Stimulated activated CD8-positive, alpha-beta memory T cell treated with anti-CD3 and anti-CD28 coated beads, Interleukin-7, amount 100 ng/mL, for 24 hours (primary cell): Measurements from ENCODE around the gene NUP62CL.
A peak's percentile ranks its signal among the peaks of the same experiment; 100 is the strongest.
"Not testable (repeated sequence)": the region's sequence is repeated elsewhere in the genome, so short reads cannot be mapped to it uniquely, and the experiment has no call there.

Experiments
- DNase-seq: peaks from one replicate; pipeline ENCODE4 v3.0.0-alpha.2; 2020; ENCODE audit warnings: low read depth

Gene NUP62CL, protein sequence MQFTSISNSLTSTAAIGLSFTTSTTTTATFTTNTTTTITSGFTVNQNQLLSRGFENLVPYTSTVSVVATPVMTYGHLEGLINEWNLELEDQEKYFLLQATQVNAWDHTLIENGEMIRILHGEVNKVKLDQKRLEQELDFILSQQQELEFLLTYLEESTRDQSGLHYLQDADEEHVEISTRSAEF

DNA sequence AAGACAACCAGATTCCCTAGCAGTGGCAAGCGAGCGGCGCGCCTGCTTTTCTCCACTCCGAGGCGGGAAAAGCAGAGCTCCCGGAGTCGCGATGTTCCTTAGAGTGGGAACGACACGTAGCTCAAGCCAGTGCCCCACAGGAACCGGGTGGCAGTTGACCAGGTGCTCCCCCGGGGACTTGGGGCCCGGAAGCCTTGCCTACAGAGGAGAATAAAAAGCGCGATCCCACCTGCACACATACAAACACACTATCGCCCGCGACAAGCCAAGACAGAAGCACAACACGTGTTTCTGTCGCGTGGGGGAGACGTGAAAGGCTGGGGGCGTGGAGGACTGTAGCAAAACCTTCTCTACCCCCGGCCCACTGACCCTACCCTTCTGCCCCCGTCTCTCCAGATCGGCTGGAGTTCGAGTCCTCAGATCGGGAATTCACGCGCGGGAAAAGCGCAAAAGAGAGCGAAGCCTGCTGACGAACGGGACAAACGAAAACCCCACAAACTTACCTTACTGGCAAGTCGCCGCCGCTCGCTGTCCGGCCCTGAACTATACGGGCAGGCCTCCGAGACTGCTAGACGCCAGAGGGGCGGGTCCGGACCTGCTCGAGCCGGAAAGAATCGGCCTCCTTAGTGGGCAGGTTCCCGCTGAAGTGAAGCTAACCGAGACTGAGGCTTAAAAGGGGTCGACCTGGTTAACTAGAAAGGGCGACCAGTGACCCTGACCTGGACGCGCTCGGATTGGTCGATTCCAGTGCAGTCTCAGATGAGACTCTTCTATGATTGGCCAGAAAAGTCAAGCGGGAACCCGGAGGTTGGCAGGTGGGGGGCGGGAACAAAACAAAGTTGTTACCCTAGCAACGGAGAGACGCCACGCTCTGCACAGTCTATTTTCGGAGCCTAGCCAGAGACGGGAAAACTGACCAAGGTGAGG, at the start of gene NUP62CL, which contains the start of gene DNAAF6:
Gene NUP62CL (minus strand): TSS at position 664 of the 927 bp plus-strand sequence. CDS start 31,287 bp downstream, outside the sequence.
Gene DNAAF6 (plus strand): TSS at position 842 of the 927 bp plus-strand sequence. CDS start 6,265 bp downstream, outside the sequence.
- DNase-seq = peak; percentile 15

DNA sequence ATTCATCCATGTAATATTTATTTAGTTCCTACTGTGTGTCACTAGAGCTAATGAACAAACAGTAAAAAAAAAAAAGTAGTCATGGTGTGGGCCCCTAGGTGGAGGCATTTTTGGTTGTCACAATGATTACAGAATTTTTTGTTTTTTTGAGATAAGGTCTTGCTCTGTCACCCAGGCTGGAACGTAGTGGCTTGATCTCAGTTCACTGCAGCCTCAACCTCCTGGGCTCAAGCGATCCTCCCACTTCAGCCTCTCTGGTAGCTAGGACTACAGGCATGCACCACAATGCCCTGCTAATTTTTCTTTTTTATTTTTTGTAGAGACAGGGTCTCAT, 22.2 kb upstream of the NUP62CL start:
- no peak for DNase-seq

DNA sequence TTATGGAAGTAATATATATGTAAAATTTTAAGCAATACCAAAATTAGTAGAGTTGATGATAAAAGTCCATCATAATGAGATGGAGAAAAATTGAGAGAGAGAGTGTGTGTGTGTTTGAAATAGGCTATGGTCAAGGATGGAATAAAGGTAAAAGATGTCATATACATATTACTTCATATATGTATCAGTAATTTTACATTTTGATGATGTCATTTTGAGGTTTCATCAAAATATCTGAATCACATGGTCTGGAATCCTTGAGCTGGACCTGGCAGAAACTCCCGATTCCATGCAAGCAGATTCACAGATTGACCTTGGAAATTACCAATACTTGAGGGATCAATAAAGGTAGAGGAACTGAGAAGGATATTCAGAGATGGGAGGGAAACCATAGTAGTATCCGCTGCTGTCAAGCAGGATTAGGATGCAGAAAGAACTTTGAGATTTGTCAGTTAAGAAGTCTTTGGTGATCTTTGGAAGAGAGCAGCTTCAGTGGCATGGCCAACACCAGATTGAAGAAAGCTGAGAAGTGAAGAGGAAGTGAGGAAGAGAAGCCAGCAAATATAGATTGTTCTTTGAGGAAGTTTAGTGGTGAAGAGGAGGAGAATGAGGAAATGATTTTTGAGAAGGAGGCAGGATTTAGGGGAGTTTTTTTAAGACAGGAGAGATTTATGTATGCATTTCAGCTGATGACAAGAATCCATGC, 21.7 kb upstream of the NUP62CL start:
- no peak for DNase-seq

DNA sequence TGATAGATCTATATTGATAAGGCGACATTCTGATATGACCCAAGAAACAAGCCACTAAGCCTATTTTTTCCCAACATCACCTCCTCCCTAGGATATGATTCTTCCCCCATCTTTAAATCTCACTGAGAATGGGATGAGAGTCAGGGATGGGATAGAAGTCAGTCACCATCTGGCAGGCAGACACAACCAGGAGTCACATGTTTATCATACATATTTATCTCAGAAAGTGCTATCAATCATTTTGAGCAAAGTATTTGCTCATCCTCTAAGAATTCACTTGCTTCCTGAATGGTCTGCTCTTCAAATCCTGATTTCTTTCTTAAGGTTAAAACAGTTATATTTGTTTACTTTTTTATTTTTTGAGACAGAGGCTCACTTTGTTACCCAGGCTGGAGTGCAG, 20.5 kb upstream of the NUP62CL start:
- no peak for DNase-seq

DNA sequence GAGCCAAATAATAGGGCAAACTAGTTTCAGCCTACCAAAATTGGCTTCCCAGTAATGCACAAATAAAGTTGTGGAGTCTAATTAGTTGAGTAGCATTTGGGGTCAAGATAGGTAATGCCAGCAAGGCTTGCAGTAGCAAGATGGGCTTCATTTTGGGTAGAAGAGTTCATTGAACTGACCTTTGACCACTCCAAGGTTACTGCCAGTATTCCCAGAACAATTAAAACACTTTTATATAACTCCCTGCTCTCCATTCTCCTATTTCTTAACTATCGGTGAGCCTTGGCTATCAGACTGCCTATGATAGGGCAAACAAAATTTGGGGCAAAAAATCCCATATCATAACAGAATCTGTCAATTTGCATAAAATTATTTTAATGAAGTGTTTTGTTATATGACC, 7.2 kb upstream of the NUP62CL start:
- DNase-seq = no peak

DNA sequence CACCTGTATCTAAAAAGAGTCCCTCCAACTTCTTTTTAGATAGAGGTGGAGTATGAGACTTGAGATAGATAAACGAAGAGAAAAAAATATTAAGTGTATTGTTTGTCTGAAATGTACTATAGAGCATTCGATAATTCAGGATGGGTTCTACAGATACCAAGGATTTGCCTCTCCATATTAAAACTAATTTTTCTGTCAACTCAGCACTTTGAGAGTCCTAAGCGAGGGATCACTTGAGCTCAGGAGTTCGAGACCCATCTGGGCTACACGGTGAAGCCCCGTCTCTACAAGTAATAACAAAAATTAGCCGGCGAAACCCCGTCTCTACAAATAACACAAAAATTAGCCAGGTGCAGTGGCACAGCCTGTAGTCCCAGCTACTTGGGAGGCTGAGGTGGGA, 1.7 kb upstream of the NUP62CL start:
- DNase-seq = no peak

DNA sequence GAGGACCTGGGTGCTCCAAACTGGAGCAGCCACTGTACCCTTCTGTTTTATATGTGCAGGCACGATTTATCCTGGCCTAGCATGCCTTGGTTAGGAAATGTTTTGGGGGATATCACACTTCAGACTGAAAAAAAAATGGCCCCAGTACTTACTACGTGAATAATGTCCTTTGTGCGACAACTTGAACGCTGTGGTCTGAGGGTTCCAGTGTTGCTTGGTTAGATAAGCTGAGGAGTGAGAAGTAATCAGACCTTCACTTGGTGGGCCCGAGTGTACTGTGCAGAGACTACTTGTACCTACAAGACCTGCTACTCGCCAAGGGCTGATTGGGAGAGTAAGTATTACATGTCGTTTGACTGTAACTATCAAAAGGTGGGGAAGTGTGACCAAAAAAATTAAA, 856 bp upstream of the NUP62CL start:
- no peak for DNase-seq

DNA sequence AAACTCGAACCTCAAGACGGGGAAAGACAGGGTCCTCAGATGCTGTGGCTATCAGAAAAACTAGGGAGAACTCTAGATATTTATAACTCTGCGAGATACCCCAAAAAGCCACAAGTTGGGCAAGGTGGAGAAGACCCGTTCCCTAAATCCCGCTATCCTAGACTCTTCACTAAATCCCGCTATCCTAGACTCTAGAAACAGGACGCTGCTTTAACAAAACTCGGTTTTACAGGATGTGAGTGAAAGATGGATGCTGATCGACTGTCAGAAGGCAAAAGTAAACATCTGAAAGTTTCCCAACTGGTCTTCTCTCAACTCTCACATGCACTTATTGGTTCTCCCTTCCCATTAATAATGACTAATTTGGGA, 448 bp upstream of the NUP62CL start:
- no peak for DNase-seq

DNA sequence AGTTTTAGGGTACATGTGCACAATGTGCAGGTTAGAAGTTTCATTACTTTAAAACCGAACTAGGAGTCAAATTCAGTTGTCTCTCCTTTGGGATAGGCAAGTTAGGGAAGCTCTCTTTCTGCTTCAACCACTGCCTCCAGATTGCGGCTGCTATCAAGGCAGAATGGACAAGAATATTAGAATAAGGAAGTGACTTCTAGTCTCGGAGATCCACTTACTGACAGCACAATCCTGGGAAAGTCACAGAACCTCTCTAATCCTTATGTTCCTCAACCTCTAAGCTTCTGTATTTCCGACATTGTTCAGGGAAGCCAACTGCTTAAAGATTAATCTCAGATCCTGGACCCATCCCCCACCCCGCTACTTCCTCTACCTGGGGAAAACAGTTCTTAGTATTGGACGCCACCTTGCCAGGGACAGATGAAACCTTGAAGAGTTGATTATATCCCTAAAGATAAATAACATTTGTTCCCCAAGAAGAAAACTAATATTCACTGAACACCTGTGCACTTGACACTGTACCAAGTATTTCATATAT, 2.1 kb downstream of the NUP62CL start:
- DNase-seq = no peak

DNA sequence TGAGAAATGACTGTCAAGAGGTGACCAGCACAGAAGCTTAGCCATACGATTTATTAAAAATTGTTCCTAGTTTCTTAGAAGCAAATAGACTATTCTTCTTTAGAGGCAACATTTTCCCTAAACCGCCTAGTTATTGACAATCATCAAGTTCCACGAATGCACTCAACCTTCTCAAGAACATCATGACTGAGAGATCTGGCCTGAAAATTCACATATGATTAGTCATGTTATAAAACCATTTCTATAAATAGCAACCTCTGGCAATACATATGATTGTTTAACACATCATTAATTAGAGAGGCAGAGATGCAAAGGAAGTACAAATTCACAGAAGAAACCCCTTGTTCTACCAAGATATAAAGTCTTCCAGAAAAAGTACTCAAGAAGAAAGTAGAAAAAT, 6.7 kb downstream of the NUP62CL start:
- no peak for DNase-seq

DNA sequence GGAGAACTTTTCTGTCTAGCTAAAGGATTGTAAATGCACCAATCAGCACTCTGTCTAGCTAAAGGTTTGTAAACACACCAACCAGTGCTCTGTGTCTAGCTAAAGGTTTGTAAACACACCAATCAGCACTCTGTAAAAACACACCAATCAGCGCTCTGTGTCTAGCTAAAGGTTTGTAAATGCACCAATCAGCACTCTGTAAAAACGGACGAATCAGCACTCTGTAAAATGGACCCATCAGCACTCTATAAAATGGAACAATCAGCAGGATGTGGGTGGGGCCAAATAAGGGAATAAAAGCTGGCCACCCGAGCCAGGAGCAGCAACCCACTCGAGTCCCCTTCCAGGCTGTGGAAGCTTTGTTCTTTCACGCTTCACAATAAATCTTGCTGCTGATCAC, 8.2 kb downstream of the NUP62CL start:
- not testable (repeated sequence) for DNase-seq

DNA sequence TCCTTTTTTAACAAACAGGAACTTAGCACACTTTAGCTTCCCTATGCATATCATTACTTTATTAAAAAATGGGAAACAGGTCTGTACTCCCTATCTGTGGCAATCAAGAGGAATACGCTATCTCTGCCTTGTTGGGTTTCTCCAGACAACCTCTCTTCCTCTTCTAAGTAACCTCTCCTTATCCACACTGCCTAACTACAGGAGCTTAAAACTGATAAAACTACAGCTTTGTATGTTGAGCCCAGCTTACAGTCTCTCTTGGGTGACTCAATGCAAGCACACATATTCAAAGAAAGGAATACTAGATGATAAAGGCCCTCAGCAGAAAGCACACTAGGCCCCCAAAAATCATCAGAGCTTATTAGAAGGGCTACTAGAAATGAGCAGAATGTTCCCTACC, 8.9 kb downstream of the NUP62CL start:
- DNase-seq = no peak

DNA sequence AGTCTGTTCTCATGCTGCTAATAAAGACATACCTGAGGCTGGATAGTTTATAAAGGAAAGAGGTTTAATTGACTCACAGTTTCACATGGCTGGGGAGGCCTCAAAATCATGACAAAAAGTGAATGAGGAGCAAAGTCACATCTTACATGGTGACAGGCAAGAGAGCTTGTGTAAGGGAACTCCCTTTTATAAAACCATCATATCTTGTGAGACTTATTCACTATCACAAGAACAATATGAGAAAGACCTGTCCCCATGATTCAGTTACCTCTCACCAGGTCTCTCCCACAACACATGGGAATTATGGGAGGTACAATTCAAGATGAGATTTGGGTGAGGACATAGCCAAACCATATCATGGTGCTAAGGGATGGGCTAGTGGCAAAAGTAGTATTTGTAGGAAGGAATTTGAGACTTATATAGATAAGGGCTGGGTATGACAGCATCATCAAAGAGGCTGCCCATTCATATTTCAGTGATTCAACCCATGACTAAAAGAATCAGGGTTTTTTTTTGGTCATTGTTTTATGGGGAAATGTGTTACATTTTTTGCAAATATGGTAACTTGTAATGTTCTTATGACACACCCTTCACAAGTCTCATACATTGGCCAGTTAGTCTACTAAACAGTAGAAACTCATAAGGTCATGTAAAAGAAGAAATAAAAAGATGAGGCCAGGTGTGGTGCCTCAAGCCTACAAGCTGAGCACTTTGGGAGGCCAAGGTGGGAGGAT, 34.7 kb downstream of the NUP62CL start:
- DNase-seq = no peak

DNA sequence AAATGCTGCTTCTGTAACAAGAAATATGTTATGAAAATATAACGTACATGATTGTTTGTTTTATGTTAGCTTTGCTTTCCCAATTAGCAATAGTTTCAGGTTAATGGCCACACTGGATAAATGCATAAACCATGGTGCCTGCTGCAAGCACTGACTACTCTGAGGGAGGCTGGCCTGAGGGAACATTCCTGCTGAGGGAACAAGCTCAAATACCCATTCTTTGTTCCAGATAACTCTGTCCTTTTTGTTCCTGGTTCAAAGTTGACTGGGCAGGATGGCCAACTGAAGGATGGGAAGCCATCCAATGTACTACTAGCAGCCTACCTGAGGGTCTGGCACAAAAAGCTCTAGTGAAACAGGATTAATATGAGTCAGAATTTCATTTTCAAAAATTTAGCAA, 37.5 kb downstream of the NUP62CL start:
- no peak for DNase-seq

DNA sequence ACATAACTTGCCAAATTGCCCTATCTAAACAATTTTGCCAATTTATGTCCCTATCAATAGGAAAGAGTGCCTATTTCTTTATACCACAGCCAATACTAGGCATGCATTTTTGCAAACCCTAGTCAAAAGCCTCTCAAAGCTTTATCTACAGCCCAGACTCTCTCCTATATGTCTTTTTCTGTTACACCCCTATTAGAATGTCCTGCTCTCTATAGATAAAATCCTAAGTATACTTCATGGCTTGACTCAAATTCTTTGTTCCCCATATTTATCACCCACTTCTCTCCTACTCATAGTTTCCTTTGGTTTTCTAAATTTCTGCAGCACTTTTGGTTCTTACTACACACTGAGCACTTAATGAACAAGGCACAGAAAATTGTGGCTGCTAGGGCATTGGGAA, 38.0 kb downstream of the NUP62CL start:
- DNase-seq = no peak

DNA sequence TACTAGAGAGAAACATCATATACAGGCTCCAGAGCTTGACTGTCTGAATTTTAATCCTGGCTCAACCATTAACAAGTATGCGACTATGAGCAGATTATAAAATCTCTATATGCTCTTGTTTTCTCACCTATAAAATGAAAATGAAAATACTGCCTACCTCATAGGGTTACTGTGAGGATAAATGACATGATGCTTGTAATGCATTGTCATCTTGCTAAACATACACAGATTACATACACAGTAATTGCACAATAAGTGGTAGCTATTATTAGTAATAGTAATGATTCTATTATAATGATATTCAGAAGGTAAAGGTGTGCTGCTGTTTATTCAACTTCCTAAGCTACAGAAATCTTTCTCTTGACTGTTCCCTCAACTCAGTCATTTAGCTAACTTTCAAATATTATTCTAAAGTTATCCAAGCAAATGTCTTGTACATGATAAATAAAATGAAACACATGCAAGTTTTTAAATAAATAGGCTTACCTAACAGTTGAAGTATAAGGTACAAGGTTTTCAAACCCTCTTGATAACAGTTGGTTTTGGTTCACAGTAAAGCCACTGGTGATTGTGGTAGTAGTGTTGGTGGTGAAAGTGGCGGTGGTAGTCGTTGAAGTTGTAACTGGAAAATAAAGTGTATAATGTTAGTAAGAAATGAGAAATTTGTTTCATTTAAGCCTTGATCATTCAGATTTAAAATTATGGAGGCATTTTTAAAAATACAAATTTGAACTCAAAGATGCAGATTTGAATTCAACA, 38.9 kb downstream of the NUP62CL start:
- DNase-seq = no peak

DNA sequence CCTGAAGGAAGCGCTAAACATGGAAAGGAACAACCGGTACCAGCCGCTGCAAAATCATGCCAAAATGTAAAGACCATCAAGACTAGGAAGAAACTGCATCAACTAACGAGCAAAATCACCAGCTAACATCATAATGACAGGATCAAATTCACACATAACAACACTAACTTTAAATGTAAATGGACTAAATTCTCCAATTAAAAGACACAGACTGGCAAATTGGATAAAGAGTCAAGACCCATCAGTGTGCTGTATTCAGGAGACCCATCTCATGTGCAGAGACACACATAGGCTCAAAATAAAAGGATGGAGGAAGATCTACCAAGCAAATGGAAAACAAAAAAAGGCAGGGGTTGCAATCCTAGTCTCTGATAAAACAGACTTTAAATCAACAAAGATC, 48.6 kb downstream of the NUP62CL start:
- DNase-seq = not testable (repeated sequence)

DNA sequence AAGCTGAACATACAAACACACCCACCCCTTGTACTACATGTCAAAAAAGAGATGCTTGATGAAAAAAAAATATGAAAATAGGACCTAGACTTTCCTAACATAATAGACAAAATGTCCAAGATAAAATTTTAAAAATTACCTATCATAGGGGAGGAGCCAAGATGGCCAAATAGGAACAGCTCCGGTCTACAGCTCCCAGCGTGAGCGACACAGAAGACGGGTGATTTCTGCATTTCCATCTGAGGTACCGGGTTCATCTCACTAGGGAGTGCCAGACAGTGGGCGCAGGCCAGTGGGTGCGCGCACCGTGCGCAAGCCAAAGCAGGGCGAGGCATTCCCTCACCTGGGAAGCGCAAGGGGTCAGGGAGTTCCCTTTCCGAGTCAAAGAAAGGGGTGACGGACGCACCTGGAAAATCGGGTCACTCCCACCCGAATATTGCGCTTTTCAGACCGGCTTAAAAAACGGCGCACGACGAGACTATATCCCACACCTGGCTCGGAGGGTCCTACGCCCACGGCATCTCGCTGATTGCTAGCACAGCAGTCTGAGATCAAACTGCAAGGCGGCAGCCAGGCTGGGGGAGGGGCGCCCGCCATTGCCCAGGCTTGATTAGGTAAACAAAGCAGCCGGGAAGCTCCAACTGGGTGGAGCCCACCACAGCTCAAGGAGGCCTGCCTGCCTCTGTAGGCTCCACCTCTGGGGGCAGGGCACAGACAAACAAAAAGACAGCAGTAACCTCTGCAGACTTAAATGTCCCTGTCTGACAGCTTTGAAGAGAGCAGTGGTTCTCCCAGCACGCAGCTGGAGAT, 50.4 kb downstream of the NUP62CL start:
- DNase-seq = not testable (repeated sequence)

DNA sequence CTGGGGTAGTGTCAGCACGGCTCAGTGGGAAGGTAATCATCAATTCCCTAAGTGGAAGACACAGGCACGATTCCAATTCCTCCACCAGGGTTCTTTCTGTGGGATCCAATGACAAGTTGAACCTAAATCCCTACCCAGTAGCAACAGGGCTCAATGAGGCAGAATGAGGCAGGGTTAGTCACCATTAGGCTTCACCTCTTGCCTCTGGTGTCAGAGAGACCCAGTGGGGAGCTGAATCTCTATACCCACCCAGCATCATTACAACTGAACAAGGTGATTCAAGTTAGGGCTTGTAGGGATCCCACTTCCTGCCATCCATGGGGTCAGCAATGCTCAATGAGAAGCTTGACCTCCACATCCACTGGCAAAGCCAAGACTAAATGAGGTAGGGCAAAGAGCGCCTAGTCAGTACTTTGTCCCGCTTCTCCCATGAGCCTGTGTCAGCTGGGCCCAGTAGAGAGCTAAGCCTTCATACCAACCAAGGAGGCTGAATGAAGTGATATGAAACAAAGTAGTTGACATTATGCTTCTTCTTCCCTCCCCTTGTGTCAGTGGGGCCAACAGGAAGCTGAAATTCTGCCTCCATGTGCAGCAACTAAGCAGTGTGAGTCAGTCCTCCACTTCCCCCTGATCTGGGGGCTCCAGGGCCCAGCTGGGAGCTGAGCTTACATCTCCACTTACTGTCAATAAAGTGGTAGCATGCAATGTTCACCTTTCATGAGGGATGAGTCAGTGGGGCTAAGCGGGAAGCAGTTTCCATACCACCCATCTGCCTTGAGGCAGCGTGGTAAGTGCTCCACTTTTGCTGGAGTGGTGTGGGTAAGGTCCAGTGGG, 51.2 kb downstream of the NUP62CL start:
- no peak for DNase-seq
